Endothelial cell of umbilical vein (primary cell): ENCODE measurements around the gene SIPA1L2.

Experiments
- CTCF ChIP-seq, 2 donors: IDR thresholded peaks; 1 replicate in 1 of 2; 2 replicates in 1 of 2; pipeline ENCODE4 v1.5.1; 2011; ENCODE audit warnings: low read length in 2 of 2, mild to moderate bottlenecking in 2 of 2, moderate library complexity in 2 of 2, control low read depth in 1 of 2, inconsistent platforms in 1 of 2, low read depth in 1 of 2; ENCODE audit not compliant: insufficient read depth in 1 of 2; ENCODE audit errors: extremely low read depth in 1 of 2
- EZH2 ChIP-seq: IDR thresholded peaks from 2 replicates; pipeline ENCODE4 v1.6.1; 2012; ENCODE audit warnings: borderline replicate concordance, low read depth, mild to moderate bottlenecking, moderate library complexity, low read length, inconsistent platforms; ENCODE audit not compliant: severe bottlenecking
- FOS ChIP-seq: IDR thresholded peaks from 2 replicates; pipeline ENCODE4 v1.6.1; 2011; ENCODE audit warnings: mild to moderate bottlenecking, low read length, moderate library complexity, borderline replicate concordance; ENCODE audit not compliant: insufficient read depth
- GATA2 ChIP-seq: IDR thresholded peaks from 2 replicates; pipeline ENCODE4 v1.7.0; 2011; ENCODE audit warnings: low read depth, mild to moderate bottlenecking, moderate library complexity, mixed read lengths, low read length; ENCODE audit not compliant: insufficient read length, insufficient read depth
- JUN ChIP-seq: IDR thresholded peaks from 2 replicates; pipeline ENCODE4 v1.6.1; 2011; ENCODE audit warnings: borderline replicate concordance, low read depth; ENCODE audit not compliant: insufficient read length, insufficient read depth
- MAX ChIP-seq: IDR thresholded peaks from 2 replicates; pipeline ENCODE4 v1.6.1; 2011; ENCODE audit not compliant: insufficient read depth, insufficient read length
- MYC ChIP-seq: IDR thresholded peaks from one replicate; pipeline ENCODE4 v1.6.1; 2011; ENCODE audit warnings: mild to moderate bottlenecking, low read depth, low read length
- POLR2A ChIP-seq: IDR thresholded peaks from 2 replicates; pipeline ENCODE4 v1.6.1; 2012; ENCODE audit warnings: low read depth, mild to moderate bottlenecking, control low read depth, low read length
- POLR2AphosphoS5 ChIP-seq: IDR thresholded peaks from 2 replicates; pipeline ENCODE4 v1.6.1; 2012; ENCODE audit warnings: low read depth, mild to moderate bottlenecking, control low read depth, low read length, moderate library complexity; ENCODE audit not compliant: insufficient read depth

GRCh38 chr1:232581932-232582331 lies 48.0 kb downstream of the SIPA1L2 start:
- TF ChIP-seq CTCF (IDR thresholded peaks at IDR 0.05; ENCODE audit: extremely low read depth in 1 of 2, insufficient read depth in 1 of 2, low read depth in 1 of 2, low read length in 2 of 2) (no peak), POLR2A (no peak), POLR2AphosphoS5 (no peak), MAX (no peak), JUN (no peak), FOS (no peak), EZH2 (no peak), MYC (no peak), GATA2 (no peak)
